Hepatocyte (in vitro differentiated cells): ENCODE results near the gene LEMD3. TPM values are rescaled to one million over a fixed set of nuclear protein-coding genes. Genes with fewer than 3 reads are reported as not detected.

ENCODE experiments used
- DNase-seq: peaks from one replicate; pipeline ENCODE4 v3.0.0-alpha.2; 2016; ENCODE audit warnings: low spot score
- H2AFZ ChIP-seq: fragments of 200-600 bp; sonication (generic); 2 replicates; pipeline ENCODE4 v1.6.0; 2016; ENCODE audit warnings: antibody characterized with exemption, mild to moderate bottlenecking
- H3K27ac ChIP-seq: fragments of 200-600 bp; sonication (generic); 2 replicates; pipeline ENCODE4 v1.5.1; 2016; ENCODE audit warnings: mild to moderate bottlenecking
- H3K27me3 ChIP-seq: fragments of 200-600 bp; sonication (generic); 2 replicates; pipeline ENCODE4 v1.6.1; 2016
- H3K36me3 ChIP-seq: fragments of 200-600 bp; sonication (generic); replicated peaks from 2 replicates; pipeline ENCODE4 v1.5.1; 2016; ENCODE audit warnings: low read depth; ENCODE audit not compliant: insufficient read depth
- H3K4me1 ChIP-seq: fragments of 200-600 bp; sonication (generic); 2 replicates; pipeline ENCODE4 v1.5.1; 2016; ENCODE audit warnings: mild to moderate bottlenecking, moderate library complexity; ENCODE audit not compliant: insufficient read depth
- H3K4me2 ChIP-seq: fragments of 200-600 bp; sonication (generic); 2 replicates; pipeline ENCODE4 v1.6.0; 2016
- H3K4me3 ChIP-seq: fragments of 200-600 bp; sonication (generic); 2 replicates; pipeline ENCODE4 v1.5.1; 2016; ENCODE audit warnings: mild to moderate bottlenecking
- H3K79me2 ChIP-seq: fragments of 200-600 bp; sonication (generic); 2 replicates; pipeline ENCODE4 v1.6.0; 2017; ENCODE audit warnings: mild to moderate bottlenecking
- H3K9me2 ChIP-seq: fragments of 200-600 bp; sonication (generic); replicated peaks from 2 replicates; pipeline ENCODE4 v1.6.0; 2017; ENCODE audit warnings: mild to moderate bottlenecking; ENCODE audit not compliant: insufficient read depth
- H3K9me3 ChIP-seq: fragments of 200-600 bp; sonication (generic); 2 replicates; pipeline ENCODE4 v1.5.1; 2016; ENCODE audit warnings: low read depth, mild to moderate bottlenecking
- H4K20me1 ChIP-seq: fragments of 200-600 bp; sonication (generic); 2 replicates; pipeline ENCODE4 v1.6.0; 2016; ENCODE audit warnings: mild to moderate bottlenecking; ENCODE audit not compliant: insufficient read depth, poor library complexity, severe bottlenecking
- EZH2 ChIP-seq: fragments of 200-600 bp; sonication (generic); IDR thresholded peaks from 2 replicates; pipeline ENCODE4 v1.6.1; 2016; ENCODE audit warnings: antibody characterized with exemption, mild to moderate bottlenecking, borderline replicate concordance
- EZH2phosphoT487 ChIP-seq: fragments of 200-600 bp; sonication (generic); IDR thresholded peaks from one replicate; pipeline ENCODE4 v1.6.1; 2018; ENCODE audit warnings: antibody characterized with exemption, mild to moderate bottlenecking, low read depth, moderate library complexity; ENCODE audit not compliant: unreplicated experiment, severe bottlenecking
- WGBS: methylation state at CpG from one replicate; pipeline ENCODE4 v1.1.6; 2016; ENCODE audit warnings: low lambda C conversion rate; ENCODE audit errors: missing lambda C conversion rate; 5-methylcytosine and 5-hydroxymethylcytosine counted together
- polyA plus RNA-seq: library from polyadenylated mRNA; unstranded; fragments of >200 nt; fragmentation: Nextera tagmentation; extraction: Ambion mirVana; gene quantifications from 2 replicates; pipeline ENCODE4 v1.2.1, GENCODE V29; 2016
- total RNA-seq: library from RNA; depleted of rRNA; stranded (reverse); fragments of >200 nt; gene quantifications from 2 replicates; pipeline ENCODE4 v1.2.3, GENCODE V29; 2014
- TF ChIP-seq, protein P1 (sequence below): fragments of 200-600 bp; sonication (generic); IDR thresholded peaks from 2 replicates; pipeline ENCODE4 v1.5.1; 2016; ENCODE audit warnings: antibody characterized with exemption, mild to moderate bottlenecking; ENCODE audit not compliant: poor library complexity

Gene LEMD3
- total and polyA plus RNA-seq, 2 experiments from 2014 or later = 15.5 to 51.1 TPM

- H3K4me3 ChIP-seq = no peak overlapping the region
- no peak overlapping the region for H3K4me2 ChIP-seq
- TF ChIP-seq EZH2phosphoT487 (no peak), EZH2 (no peak)
- TF ChIP-seq, protein P1, sequence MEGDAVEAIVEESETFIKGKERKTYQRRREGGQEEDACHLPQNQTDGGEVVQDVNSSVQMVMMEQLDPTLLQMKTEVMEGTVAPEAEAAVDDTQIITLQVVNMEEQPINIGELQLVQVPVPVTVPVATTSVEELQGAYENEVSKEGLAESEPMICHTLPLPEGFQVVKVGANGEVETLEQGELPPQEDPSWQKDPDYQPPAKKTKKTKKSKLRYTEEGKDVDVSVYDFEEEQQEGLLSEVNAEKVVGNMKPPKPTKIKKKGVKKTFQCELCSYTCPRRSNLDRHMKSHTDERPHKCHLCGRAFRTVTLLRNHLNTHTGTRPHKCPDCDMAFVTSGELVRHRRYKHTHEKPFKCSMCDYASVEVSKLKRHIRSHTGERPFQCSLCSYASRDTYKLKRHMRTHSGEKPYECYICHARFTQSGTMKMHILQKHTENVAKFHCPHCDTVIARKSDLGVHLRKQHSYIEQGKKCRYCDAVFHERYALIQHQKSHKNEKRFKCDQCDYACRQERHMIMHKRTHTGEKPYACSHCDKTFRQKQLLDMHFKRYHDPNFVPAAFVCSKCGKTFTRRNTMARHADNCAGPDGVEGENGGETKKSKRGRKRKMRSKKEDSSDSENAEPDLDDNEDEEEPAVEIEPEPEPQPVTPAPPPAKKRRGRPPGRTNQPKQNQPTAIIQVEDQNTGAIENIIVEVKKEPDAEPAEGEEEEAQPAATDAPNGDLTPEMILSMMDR = no peak
- WGBS = 38% methylated on average over 3 of the region's 3 CpGs
- H3K27ac ChIP-seq = no peak overlapping the region
- H2AFZ ChIP-seq = no peak overlapping the region
- no peaks in the 10 kb centered on the region for H3K4me1 ChIP-seq
- H3K9me2 ChIP-seq = no peaks in the 10 kb centered on the region
- H3K36me3 ChIP-seq = no peaks in the 10 kb centered on the region
- peaks cover 9% of the 10 kb centered on the region for H3K79me2 ChIP-seq
- DNase-seq = no peak
- no peaks in the 10 kb centered on the region for H4K20me1 ChIP-seq
- H3K9me3 ChIP-seq = no peaks in the 10 kb centered on the region
- no peaks in the 10 kb centered on the region for H3K27me3 ChIP-seq
These were observed 69.2 kb downstream of the LEMD3 start for GRCh38 chr12:65238609-65239008.

DNA sequence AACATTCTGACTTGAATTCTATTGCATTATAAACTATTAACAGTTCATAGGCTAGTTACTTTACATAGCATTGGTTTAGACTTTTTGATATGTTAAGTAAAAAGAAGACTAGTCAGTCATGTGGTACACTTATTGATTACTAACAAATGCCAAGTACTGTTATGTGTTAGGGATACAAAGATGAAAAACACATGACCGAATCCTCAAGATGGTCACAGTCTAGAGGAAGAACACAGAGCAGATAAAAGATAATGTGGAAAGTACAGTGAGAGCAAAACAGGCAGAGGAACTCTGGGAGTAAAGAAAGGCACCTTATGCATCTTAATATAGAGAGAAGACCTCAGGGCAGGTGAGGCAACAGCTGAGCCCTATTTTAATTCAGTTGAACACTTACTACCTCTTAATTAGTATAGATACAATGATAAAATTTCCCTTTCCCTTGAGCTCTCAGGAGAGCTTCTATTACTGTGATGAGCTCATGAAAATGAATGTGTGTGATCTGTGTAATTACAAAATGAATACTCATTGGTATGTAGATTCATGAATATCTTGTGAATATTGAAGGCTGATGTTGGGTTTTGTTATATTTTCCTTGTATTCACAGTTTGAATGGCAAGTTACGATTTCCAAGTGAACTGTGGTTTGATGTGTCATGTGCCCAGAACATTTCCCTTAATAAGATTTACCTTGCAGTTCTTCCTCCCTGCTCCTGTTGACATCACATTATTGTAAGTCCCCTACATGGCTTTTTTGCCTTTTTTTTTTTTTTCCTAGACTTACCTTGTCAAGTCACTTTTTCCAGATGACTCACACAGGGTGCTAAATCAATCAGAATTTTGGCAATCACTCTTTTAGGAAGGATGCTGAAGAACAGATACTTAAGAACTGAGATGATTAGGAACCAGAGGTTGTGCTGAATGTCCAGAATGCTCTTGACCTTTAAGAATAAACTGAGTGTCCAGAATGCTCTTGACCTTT, 79.6 kb downstream of the LEMD3 start:
- H3K4me2 ChIP-seq = no peak overlapping the region

GRCh38 chr12:65252515-65252914, 83.1 kb downstream of the LEMD3 start:
- Histone ChIP-seq H3K4me3 (no peak overlapping the region), H3K79me2 (no peaks in the 10 kb centered on the region), H2AFZ (no peak overlapping the region), H3K27ac (no peak overlapping the region), H4K20me1 (no peaks in the 10 kb centered on the region), H3K36me3 (no peaks in the 10 kb centered on the region), H3K9me3 (no peaks in the 10 kb centered on the region), H3K27me3 (no peaks in the 10 kb centered on the region), H3K4me1 (no peaks in the 10 kb centered on the region), H3K4me2 (no peak overlapping the region), H3K9me2 (no peaks in the 10 kb centered on the region)
- 60% methylated on average over 1 of the region's 1 CpG for WGBS
- DNase-seq = no peak
- TF ChIP-seq EZH2 (no peak), EZH2phosphoT487 (no peak)
- TF ChIP-seq, protein P1 = no peak

More for the DNA sequence above, 79.6 kb downstream of the LEMD3 start:
- no peaks in the 10 kb centered on the region for H3K36me3 ChIP-seq
- no peaks in the 10 kb centered on the region for H3K79me2 ChIP-seq
- no peaks in the 10 kb centered on the region for H3K27me3 ChIP-seq
- DNase-seq = no peak
- WGBS = 92% methylated on average over 2 of the region's 2 CpGs
- H3K9me2 ChIP-seq = no peaks in the 10 kb centered on the region
- H2AFZ ChIP-seq = no peak overlapping the region
- no peak overlapping the region for H3K27ac ChIP-seq
- TF ChIP-seq, protein P1 = no peak
- no peak for TF ChIP-seq EZH2phosphoT487
- TF ChIP-seq EZH2 = no peak
- no peaks in the 10 kb centered on the region for H3K9me3 ChIP-seq
- no peaks in the 10 kb centered on the region for H3K4me1 ChIP-seq
- H4K20me1 ChIP-seq = no peaks in the 10 kb centered on the region
- no peak overlapping the region for H3K4me3 ChIP-seq
